HG03457 (cell line): ENCODE measurements around the gene RPP21.

ENCODE experiments used
- ATAC-seq: cut with Tn5 transposase; IDR thresholded peaks from one replicate; pipeline ENCODE4 v1.9.1; 2021; ENCODE audit warnings: moderate number of reproducible peaks; ENCODE audit not compliant: unreplicated experiment

RPP21 gene

GRCh38 chr6:30328397-30328796 lies 16.6 kb upstream of the RPP21 start:
- no peak for ATAC-seq

GRCh38 chr6:30329331-30329730 lies 15.6 kb upstream of the RPP21 start:
- no peak for ATAC-seq

GRCh38 chr6:30331981-30332380 lies 13.0 kb upstream of the RPP21 start:
- ATAC-seq = no peak

GRCh38 chr6:30334075-30334783 lies 10.7 kb upstream of the RPP21 start:
- no peak for ATAC-seq

GRCh38 chr6:30340589-30341054 lies 4.3 kb upstream of the RPP21 start:
- no peak for ATAC-seq

GRCh38 chr6:30341218-30341617 lies 3.7 kb upstream of the RPP21 start:
- ATAC-seq = no peak

- ATAC-seq = no peak
Observed at GRCh38 chr6:30341728-30342127, 3.2 kb upstream of the RPP21 start.

GRCh38 chr6:30344191-30344867 lies 627 bp upstream of the RPP21 start:
- ATAC-seq = no peak

GRCh38 chr6:30345852-30346251 lies 896 bp downstream of the RPP21 start:
- no peak for ATAC-seq

GRCh38 chr6:30348957-30349356 lies 4.0 kb downstream of the RPP21 start:
- no peak for ATAC-seq

GRCh38 chr6:30349421-30350177 lies 4.6 kb downstream of the RPP21 start:
- no peak for ATAC-seq

GRCh38 chr6:30350524-30350923 lies 5.6 kb downstream of the RPP21 start:
- ATAC-seq = no peak

GRCh38 chr6:30352550-30352949 lies 7.6 kb downstream of the RPP21 start:
- no peak for ATAC-seq

- ATAC-seq = no peak
Observed at GRCh38 chr6:30355281-30355680, 10.3 kb downstream of the RPP21 start.

- no peak for ATAC-seq
Observed at GRCh38 chr6:30356536-30356935, 11.6 kb downstream of the RPP21 start.

- ATAC-seq = no peak
Observed at GRCh38 chr6:30357678-30358540, 13.0 kb downstream of the RPP21 start.

- ATAC-seq = no peak
Observed at GRCh38 chr6:30359276-30359675, 14.3 kb downstream of the RPP21 start.

- ATAC-seq = no peak
Observed at GRCh38 chr6:30360139-30360538, 15.2 kb downstream of the RPP21 start.

- no peak for ATAC-seq
Observed at GRCh38 chr6:30361661-30362060, 16.7 kb downstream of the RPP21 start.

- ATAC-seq = no peak
Observed at GRCh38 chr6:30363459-30363858, 18.5 kb downstream of the RPP21 start.

- ATAC-seq = no peak
Observed at GRCh38 chr6:30364591-30364990, 19.6 kb downstream of the RPP21 start.
